NCI-H1436 treated with DMSO at 0.1 percent for 48 hours (cell line): ENCODE data around the gene OTUD5.

Experiments
- DNase-seq: peaks from one replicate; lab custom pipeline; 2025; lab: John Stamatoyannopoulos, UW

Gene OTUD5

DNA sequence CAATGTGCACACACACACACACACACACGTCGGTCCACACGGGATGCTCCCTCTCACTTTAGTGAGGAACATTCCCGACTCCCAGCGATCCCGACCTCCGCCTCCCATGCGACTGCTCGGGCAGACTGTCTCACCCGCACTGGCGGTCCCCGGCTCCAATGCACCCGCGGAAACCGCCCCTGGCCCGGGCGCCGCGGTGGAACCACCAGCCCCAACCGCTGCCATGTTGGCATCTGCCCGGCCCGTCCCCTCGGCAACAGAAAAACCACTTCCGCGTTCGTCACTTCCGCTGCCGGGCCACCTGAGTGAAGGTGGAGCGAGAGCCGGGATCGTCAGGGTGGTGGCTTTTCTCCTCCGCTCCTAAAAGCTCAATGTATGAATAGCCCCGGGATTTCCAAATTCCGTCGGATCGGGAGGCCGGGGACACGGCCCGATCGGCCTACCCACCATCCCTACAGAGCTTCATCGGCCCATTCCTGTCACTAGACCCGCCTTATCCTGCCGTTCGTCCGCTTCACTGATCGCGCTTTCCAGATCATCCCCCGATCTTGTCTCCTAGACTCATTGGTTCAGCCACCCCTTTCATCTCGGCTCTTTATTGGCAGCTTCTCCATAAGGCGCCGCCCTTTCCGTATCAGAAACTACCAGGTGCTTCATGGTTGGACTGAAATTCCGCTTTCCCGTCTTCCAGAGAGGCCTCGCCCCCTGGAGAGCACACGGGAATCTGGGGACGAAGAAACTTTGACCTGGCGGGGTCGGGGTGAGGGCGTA lies 45.8 kb downstream of the OTUD5 start, which contains the start of gene SLC35A2:
TSS of gene SLC35A2 (minus strand) at position 235 of the 771 bp plus-strand sequence. CDS start at position 225, 10 bp downstream.
- no peak for DNase-seq

DNA sequence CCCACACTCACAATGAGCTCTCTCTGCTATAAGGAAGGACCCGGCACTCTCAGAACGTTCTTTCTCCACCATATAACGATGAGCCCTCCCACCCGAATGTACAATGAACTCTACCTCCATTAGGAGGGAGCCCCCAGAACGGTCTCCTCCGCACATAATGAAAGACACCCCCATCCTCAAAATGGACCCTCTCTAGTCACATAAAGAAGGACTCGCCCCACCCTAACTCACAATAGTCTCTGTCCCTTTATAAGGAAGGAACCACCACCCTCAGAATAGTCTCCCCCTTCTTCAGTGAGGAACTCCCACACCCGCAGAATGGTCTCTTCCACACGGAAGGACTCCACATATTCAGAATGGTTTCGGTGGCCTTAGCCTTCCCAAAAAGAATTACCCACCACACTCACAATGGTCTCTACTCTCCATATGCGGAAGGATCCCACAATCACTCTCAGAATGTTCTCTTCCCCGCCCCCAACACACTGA lies 46.4 kb downstream of the OTUD5 start:
- DNase-seq, result no peak

DNA sequence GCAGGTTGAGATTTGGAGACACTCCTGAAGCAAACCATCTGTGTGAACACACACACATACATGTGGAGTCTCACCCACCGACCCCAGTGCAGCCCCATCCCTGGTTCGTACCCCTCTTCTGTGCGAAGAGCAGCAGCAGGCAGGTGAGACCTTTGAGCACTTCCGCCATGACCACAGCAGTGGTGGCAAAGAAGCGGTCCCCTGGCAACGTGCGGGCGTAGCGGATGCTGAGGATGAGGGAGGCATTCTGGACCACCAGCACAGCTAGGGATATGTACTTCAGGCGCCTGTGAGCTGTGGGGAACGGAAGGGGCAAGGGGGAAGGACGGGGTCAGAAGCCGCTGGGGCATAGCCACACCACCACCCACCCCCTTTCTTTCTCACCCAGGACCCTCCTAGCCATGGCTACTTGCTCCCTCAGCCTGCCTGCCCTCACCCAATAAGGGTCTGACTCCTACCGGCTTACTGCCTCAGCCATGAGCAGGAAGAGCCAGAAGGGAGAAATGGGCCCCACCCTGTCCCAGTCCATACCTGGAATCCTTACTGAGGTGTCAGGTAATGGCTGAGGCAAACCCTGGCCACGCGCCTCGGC lies 47.6 kb downstream of the OTUD5 start:
- no peak for DNase-seq

GRCh38 chrX:48908600-48908999 lies 48.8 kb downstream of the OTUD5 start:
- DNase-seq, result no peak

DNA sequence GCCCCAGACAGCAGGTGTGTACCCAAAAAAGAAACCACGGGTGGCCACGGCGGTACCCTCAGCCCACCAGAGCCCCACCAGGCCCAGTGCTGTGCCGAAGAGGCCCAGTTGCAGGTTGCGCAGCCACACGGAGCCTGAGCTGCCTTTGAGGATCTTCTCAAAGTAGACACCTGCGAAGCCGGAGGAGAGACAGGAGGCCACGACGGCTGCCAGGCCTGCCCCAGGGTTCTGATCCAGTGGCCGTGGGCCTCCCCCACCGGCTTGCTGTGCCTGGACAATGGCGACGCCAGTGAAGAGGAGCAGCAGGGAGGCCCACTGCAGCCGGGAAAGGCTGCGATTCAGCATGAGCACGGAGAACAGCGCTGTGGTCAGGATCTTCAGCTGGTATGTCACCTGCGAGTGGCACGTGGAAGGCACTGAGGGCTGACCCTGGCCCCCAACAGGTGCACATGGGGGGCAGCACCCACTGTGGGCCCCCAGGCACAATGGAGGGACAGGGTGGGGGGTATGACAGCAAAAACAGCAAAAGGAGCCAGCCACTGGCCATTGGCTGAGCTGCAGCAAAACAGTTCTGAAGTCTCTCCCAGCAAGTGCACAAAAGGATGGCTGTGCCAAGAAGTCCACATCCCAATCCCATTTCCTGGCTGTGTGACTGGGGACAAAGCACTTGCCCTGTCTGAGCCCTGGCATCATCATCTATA lies 52.2 kb downstream of the OTUD5 start:
- DNase-seq, result no peak

DNA sequence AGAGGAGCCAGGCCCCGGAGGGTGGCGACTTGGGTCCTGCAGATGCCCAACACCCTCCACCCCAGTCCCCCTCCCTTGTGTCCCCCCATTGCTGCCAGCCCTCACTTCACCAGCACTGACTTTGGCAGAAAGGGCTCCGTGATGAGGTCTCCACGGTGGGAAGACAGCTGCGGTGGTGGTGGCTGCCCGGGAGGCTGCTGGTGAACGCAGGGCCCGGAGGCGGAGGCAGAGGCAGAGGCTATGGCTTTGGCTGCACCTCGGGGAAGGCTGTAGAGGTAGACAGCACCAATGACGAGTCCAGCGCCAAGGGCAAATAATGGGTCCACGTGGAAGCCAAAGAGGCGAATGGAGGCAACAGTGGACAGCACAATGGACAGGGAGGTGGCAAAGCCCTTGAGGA lies 52.8 kb downstream of the OTUD5 start:
- DNase-seq, result no peak

DNA sequence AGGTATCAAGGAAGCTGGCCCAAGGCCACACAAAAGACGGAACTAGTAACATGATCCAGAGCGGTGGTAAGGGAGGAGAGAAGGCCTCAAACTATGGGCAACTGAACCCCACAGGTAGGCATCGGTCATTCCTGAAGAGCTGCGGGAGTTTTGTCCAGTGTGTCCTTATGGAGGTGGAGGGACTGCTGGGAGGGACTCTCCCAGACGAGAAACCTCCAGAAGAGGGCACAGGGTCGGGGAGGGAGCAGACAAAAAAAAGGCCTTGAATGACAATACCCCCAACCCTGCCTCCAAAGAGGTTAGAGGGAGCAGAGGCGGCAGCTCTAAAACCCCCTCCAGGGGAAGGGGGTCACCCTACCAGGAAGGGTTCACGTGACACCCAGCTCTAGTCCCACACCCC lies 53.2 kb downstream of the OTUD5 start:
- DNase-seq, result no peak

DNA sequence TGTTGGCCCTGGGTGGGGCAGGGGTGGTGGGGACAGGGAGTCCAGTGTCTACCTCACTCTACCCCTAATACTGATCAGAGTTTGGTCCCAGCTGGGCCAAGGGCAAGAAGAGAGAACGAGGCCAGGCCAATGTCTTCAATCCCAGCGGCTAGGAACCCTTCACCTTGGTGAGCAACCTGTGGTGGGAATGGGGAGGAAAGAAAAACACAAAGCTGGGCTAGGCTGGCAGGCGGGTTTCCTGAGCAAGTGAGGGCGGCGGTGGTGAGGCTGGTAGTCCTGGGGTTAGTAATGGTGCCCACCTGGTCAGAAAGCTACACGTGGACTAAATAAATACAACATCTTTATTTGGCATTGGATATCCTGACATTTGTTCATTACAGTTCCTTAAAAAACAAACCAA lies 54.1 kb downstream of the OTUD5 start:
- DNase-seq, result no peak

GRCh38 chrX:48902776-48903175 lies 54.6 kb downstream of the OTUD5 start:
- no peak for DNase-seq

DNA sequence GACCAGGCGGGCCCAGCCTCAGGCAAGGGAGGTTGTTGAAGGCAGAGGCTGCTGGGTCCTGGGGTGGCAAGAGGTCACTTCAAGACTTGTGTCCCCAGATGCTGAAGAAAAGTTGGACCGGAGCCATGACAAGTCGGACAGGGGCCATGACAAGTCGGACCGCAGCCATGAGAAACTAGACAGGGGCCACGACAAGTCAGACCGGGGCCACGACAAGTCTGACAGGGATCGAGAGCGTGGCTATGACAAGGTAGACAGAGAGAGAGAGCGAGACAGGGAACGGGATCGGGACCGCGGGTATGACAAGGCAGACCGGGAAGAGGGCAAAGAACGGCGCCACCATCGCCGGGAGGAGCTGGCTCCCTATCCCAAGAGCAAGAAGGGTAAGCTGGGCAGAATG lies 55.3 kb downstream of the OTUD5 start:
- no peak for DNase-seq

DNA sequence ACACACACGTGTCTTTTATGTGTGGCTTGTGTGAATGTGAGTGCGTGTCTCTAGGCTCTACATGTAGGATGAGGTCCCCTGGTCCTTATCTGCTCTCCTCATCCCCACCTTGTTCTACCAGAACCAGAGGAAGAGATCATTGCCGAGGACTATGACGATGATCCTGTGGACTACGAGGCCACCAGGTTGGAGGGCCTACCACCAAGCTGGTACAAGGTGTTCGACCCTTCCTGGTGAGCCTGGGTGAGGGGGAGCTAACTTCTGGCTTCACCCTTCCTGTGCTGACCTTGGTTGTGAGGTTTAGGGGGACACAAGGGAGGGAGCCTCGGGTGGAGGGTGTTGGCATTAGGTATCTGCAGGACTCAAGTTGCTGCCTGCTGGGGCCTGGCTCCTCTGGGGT lies 56.3 kb downstream of the OTUD5 start:
- no peak for DNase-seq

- no peak for DNase-seq
Measured at GRCh38 chrX:48899078-48899410, 58.4 kb downstream of the OTUD5 start.

GRCh38 chrX:48897625-48898306 lies 59.6 kb downstream of the OTUD5 start, which contains the start of the genes PQBP1 and TIMM17B:
PQBP1 (plus strand) TSS chrX:48897930; CDS start chrX:48898510, 580 bp downstream.
TIMM17B (minus strand) TSS chrX:48897768; CDS start chrX:48897749, 19 bp downstream.
- DNase-seq, result peak; percentile 64

DNA sequence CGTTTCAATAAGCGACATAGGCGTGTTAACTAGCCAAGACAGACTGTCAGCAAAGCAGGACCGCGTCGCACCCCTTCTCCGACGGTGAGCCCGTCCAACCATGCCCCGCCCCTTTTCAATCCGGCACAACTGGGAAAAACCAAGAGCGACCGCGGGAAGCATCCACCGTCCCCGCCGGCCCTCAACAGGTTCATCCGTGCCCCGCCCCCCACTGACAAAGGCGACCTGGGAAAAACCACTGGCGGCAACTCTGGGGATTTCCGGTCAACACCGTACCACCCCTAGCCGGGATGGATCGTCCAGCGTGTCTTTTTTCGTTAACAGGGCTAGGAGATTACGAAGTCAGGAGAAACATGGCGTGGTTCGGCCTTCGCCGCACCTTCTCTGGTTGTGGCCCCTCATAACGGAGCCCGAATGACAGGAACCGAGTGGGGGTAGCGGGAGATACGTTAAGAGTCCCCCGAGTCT lies 60.2 kb downstream of the OTUD5 start:
- DNase-seq, result no peak

- no peak for DNase-seq
Measured at GRCh38 chrX:48896611-48897011, 60.8 kb downstream of the OTUD5 start.

GRCh38 chrX:48894891-48895290 lies 62.5 kb downstream of the OTUD5 start:
- DNase-seq, result no peak

- no peak for DNase-seq
Measured at GRCh38 chrX:48893556-48894348, 63.7 kb downstream of the OTUD5 start.

DNA sequence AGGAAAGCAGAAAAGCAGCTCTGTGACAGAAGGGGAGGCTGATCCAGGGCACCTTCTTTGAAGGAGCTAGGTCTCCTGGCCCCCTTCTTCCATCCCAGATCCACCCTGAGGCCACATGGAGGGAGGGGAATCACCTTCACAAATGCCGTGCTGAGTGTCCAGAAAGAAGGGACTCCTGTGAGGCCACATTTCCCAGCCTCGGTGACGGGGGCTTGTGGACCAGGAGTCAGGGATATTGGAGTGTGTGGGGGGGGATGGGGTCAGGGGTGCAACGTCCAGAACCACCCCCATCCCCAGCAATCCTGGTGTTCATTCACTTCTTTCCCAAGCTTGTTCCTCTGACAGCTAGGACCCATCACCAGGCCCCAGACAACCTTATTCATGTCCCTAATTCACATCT lies 64.5 kb downstream of the OTUD5 start:
- DNase-seq, result no peak

- DNase-seq, result peak; percentile 2
Measured at GRCh38 chrX:48891402-48892288, 65.8 kb downstream of the OTUD5 start.

GRCh38 chrX:48890934-48891401 lies 66.4 kb downstream of the OTUD5 start:
- DNase-seq, result no peak
